K562 treated with DMSO at 1 percent for 24 hours (cell line): ENCODE results near the gene TMEM123. TPM values are rescaled to one million over a fixed set of nuclear protein-coding genes. Genes with fewer than 3 reads are reported as not detected.

Experiments used
- total RNA-seq: library from RNA; unstranded; fragments of 300-600 nt; gene quantifications from 2 replicates; pipeline ENCODE4 v1.2.3, GENCODE V29; 2022; ENCODE audit warnings: low read depth; ENCODE audit not compliant: insufficient read depth

Gene TMEM123
- total RNA-seq: 30.5 and 38.6 TPM in 2 replicates

GRCh38 chr11:102452461-102453301 lies at the start of gene TMEM123:
Gene TMEM123 (minus strand): TSS chr11:102452765. CDS start chr11:102452623, 142 bp downstream.

GRCh38 chr11:102346748-102347461 lies 105.7 kb downstream of the TMEM123 start, which contains the start of gene BIRC2:
Gene BIRC2 (plus strand): TSS chr11:102347214. CDS start chr11:102349855, 2,641 bp downstream.

Other genes starting within 250 kb of the TMEM123 start
- 3.0 and 4.0 TPM in 2 replicates for gene BIRC3, start 135.3 kb downstream of the TMEM123 start, total RNA-seq
- gene BIRC2, start 105.6 kb downstream of the TMEM123 start, total RNA-seq: 20.2 and 24.5 TPM in 2 replicates
- not detected in 2 replicates for gene MMP7, start 78.0 kb upstream of the TMEM123 start, total RNA-seq
- not detected in 2 replicates for gene MMP20, start 172.6 kb upstream of the TMEM123 start, total RNA-seq